Calu3 (cell line): ENCODE measurements around the gene MAD1L1. TPM values are rescaled to one million over a fixed set of nuclear protein-coding genes. Genes with fewer than 3 reads are reported as not detected.

Experiments
- BruUV-seq: library from RNA; stranded (reverse); fragments of 400-500 nt; replicated peaks from 2 replicates; lab custom pipeline; 2021; lab: Mats Ljungman, UMichigan
- CTCF ChIA-PET: fragments of 300-600 bp; sonication (Branson Sonifier 250); formaldehyde crosslinking; loops from one replicate; lab custom pipeline; 2022; ENCODE audit warnings: antibody characterized with exemption; lab: Charles Lee
- DNase-seq: peaks from one replicate; pipeline ENCODE4 v3.0.0; 2022
- H3K27ac Mint-ChIP-seq: one replicate; pipeline ENCODE4 v1.8.0; 2022; ENCODE audit warnings: mixed read lengths; ENCODE audit not compliant: unreplicated experiment
- H3K27me3 Mint-ChIP-seq: one replicate; pipeline ENCODE4 v1.8.0; 2022; ENCODE audit warnings: mixed read lengths; ENCODE audit not compliant: unreplicated experiment
- H3K36me3 Mint-ChIP-seq: one replicate; pipeline ENCODE4 v1.8.0; 2022; ENCODE audit warnings: mild to moderate bottlenecking, moderate library complexity, mixed read lengths; ENCODE audit not compliant: insufficient read depth, unreplicated experiment
- H3K4me1 Mint-ChIP-seq: one replicate; pipeline ENCODE4 v1.8.0; 2022; ENCODE audit warnings: mild to moderate bottlenecking, low read depth, mixed read lengths; ENCODE audit not compliant: unreplicated experiment
- H3K4me3 Mint-ChIP-seq: one replicate; pipeline ENCODE4 v1.8.0; 2022; ENCODE audit warnings: mild to moderate bottlenecking, low read depth, moderate library complexity, mixed read lengths; ENCODE audit not compliant: unreplicated experiment
- H3K9me3 Mint-ChIP-seq: one replicate; pipeline ENCODE4 v1.8.0; 2022; ENCODE audit warnings: low read depth, mixed read lengths; ENCODE audit not compliant: unreplicated experiment
- intact Hi-C: fragments of 100-400 bp; cut with micrococcal nuclease; formaldehyde crosslinking; loops from one replicate; pipeline ENCODE4 v1.10.0; 2022; ENCODE audit not compliant: unreplicated experiment
- total RNA-seq: library from RNA; stranded (reverse); gene quantifications from 2 replicates; pipeline ENCODE4 v1.2.3, GENCODE V29; 2022
- TF ChIP-seq, protein P1 (sequence below): fragments of 200-600 bp; IDR thresholded peaks from one replicate; pipeline ENCODE4 v1.8.0; 2022; ENCODE audit warnings: antibody characterized with exemption; ENCODE audit not compliant: unreplicated experiment

Gene MAD1L1
- total RNA-seq, 1 experiment from 2014 or later: 86.0 TPM

DNA sequence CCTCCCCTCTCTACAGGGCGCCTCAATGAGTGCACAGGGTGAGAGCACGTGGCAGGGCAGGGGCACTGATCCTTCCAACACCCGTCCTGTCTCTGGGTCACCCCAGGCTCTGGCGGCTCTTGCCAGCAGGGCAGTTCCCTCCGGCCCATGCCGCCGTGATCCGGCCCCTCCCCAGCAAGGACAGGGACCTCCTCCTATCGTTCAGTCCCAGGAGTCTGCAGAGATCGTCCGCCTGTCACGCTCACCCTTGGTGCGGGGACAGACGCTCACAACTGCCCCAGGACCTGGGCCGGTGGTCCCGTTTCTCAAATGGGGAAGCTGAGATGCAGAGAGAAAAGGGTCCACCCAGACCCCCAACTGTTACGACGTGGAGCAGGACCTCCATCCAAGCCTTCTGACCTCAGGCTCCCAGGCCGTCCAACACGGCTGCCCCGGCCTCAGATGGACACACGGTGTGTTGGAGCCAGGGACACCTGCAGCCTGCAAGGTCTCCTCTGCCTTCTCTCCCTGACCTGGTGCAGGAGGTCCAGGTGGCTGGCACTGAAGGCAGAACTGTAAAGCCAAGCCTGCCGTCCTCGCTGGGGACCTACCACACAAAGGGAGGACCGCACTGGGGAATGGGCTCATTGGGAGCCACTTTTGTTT lies 313.7 kb downstream of the MAD1L1 start:
- TF ChIP-seq, protein P1, sequence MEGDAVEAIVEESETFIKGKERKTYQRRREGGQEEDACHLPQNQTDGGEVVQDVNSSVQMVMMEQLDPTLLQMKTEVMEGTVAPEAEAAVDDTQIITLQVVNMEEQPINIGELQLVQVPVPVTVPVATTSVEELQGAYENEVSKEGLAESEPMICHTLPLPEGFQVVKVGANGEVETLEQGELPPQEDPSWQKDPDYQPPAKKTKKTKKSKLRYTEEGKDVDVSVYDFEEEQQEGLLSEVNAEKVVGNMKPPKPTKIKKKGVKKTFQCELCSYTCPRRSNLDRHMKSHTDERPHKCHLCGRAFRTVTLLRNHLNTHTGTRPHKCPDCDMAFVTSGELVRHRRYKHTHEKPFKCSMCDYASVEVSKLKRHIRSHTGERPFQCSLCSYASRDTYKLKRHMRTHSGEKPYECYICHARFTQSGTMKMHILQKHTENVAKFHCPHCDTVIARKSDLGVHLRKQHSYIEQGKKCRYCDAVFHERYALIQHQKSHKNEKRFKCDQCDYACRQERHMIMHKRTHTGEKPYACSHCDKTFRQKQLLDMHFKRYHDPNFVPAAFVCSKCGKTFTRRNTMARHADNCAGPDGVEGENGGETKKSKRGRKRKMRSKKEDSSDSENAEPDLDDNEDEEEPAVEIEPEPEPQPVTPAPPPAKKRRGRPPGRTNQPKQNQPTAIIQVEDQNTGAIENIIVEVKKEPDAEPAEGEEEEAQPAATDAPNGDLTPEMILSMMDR: no peak
- Mint-ChIP-seq H3K9me3 (no peaks in the 10 kb centered on the region), H3K27ac (no peak overlapping the region), H3K4me3 (no peak overlapping the region), H3K4me1 (no peaks in the 10 kb centered on the region), H3K27me3 (no peaks in the 10 kb centered on the region), H3K36me3 (no peaks in the 10 kb centered on the region)
- no TSS peak for BruUV-seq
- intact Hi-C loops: no loop called here
- no peak for DNase-seq
- CTCF ChIA-PET: interaction anchor here (0.5 kb wide), 1 partner anchor 394 kb away, joined by 6 read pairs; no protein-coding TSS in a partner anchor

DNA sequence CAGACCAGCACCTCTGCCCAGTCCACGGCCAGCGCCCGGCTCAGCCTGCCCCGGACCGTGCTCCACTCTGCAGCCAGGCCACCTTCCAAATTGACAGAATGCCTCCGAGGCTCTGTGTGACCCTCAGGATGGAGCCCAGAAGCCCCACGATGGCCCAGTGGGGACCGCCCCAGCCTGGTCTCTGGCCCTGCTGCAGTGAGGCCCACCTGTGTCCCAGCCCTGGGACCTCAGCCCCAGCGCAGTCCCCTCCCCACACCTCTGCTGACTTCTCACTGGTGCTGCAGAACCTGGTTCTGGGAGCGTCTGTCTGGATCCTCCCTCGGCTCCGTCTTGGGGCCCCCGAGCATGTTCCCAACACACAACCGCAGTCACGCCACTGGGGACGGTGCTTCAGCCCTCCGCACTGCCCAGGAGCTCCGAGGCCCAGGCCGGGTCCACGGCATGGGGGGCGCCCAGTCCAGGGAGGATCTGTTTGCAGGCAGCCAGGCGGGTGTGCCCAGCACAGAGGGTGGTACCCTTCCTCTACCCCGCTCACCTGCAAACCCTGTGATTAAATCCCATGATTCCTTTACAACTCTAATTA lies 314.6 kb downstream of the MAD1L1 start:
- TF ChIP-seq, protein P1: no peak
- Mint-ChIP-seq H3K27ac (no peak overlapping the region), H3K9me3 (no peaks in the 10 kb centered on the region), H3K27me3 (no peaks in the 10 kb centered on the region), H3K4me1 (no peaks in the 10 kb centered on the region), H3K4me3 (no peak overlapping the region), H3K36me3 (no peaks in the 10 kb centered on the region)
- BruUV-seq: no TSS peak
- intact Hi-C loops: no loop called here
- DNase-seq: no peak
- CTCF ChIA-PET: no interaction called here

DNA sequence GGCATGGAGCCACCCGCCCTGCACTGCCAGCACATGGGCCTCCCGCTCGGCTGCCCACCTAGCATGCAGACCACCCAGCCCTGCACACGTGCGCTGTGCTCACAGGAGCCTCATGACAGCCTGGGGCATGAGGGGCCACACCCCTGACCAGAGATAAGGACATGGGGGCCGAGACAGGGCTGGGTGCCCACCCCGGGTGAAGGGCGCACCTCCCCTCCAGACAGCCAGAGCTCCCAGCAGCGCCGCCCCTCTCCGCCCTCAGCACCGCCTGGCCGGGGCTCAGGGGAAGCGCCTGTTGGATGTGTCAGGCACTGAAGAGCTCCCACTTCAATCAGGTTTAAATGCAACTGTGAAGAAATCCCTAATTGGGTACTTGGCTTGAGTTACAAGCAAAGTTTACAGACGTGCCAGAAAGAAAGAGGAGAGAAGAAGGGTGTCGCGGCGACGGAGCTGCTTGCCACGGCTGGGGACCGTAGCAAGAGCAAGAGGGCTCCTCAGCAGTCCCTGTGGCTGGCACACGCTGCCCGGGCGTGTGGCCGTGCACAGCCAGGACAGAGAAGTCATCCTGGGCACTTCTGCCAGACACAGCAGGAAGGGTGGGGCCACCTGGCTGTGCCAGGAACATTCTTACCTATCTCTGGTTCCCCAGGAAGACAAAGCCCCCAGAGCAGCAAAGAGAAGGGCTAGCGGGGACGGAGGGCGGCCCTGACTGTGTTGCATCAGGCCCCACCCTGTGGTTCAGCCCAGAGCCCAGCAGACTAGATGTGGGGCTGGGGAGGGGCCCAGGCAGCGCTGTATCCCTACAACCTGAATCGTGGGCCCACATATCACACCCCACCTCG lies 315.3 kb downstream of the MAD1L1 start:
- H3K4me1 Mint-ChIP-seq: no peaks in the 10 kb centered on the region
- H3K36me3 Mint-ChIP-seq: no peaks in the 10 kb centered on the region
- intact Hi-C loops: no loop called here
- H3K27me3 Mint-ChIP-seq: no peaks in the 10 kb centered on the region
- H3K4me3 Mint-ChIP-seq: no peak overlapping the region
- TF ChIP-seq, protein P1: no peak
- H3K9me3 Mint-ChIP-seq: no peaks in the 10 kb centered on the region
- H3K27ac Mint-ChIP-seq: no peak overlapping the region
- CTCF ChIA-PET: no interaction called here
- no TSS peak for BruUV-seq
- no peak for DNase-seq

DNA sequence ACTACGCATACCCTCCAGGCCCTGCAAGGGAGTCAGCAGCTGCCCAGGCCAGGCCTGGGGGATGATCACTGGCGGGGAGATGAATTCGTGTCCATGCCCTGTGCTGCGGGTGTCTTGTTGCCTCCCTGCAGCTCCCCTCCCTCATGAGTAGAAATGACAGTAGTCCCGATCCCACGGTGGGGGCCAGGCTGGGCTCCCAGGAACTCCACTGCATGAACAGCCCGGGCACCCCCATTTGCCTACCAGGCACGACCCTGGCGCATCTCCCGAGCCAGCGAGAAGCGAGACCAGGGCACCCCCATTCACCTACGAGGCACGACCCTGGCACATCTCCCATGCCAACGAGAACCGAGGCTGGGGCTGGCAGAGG lies 316.2 kb downstream of the MAD1L1 start:
- intact Hi-C loops: no loop called here
- CTCF ChIA-PET: no interaction called here
- no peaks in the 10 kb centered on the region for H3K4me1 Mint-ChIP-seq
- DNase-seq: no peak
- no peak overlapping the region for H3K27ac Mint-ChIP-seq
- TF ChIP-seq, protein P1: no peak
- H3K4me3 Mint-ChIP-seq: no peak overlapping the region
- H3K36me3 Mint-ChIP-seq: peaks cover 6% of the 10 kb centered on the region
- no TSS peak for BruUV-seq
- no peaks in the 10 kb centered on the region for H3K9me3 Mint-ChIP-seq
- no peaks in the 10 kb centered on the region for H3K27me3 Mint-ChIP-seq
